Lower lobe of right lung (tissue), 2 donors: ENCODE data around the gene TRRAP. TPM values are rescaled to one million over a fixed set of nuclear protein-coding genes. Genes with fewer than 3 reads are reported as not detected.

ENCODE experiments used
- ATAC-seq, 2 donors: fragments of 200-7000 bp; cut with Tn5 transposase; one replicate each; pipeline ENCODE4 v1.9.1; 2020 to 2022; ENCODE audit warnings: mild to moderate bottlenecking in 2 of 2, moderate library complexity in 2 of 2
- DNase-seq: peaks from one replicate; pipeline ENCODE4 v3.0.0-alpha.2; 2020
- H3K27ac ChIP-seq: fragments of 200-600 bp; one replicate; pipeline ENCODE4 v1.8.0; 2022
- H3K27me3 ChIP-seq: fragments of 200-600 bp; one replicate; pipeline ENCODE4 v1.8.0; 2022; ENCODE audit warnings: low read depth
- H3K36me3 ChIP-seq: fragments of 200-600 bp; one replicate; pipeline ENCODE4 v1.8.0; 2022; ENCODE audit warnings: mild to moderate bottlenecking
- H3K4me1 ChIP-seq: fragments of 200-600 bp; one replicate; pipeline ENCODE4 v1.8.0; 2022
- H3K4me3 ChIP-seq: fragments of 200-600 bp; one replicate; pipeline ENCODE4 v1.8.0; 2022; ENCODE audit warnings: mild to moderate bottlenecking
- H3K9me3 ChIP-seq: fragments of 200-600 bp; one replicate; pipeline ENCODE4 v1.8.0; 2022
- CTCF ChIP-seq: fragments of 200-600 bp; IDR thresholded peaks from one replicate; pipeline ENCODE4 v1.8.0; 2022; ENCODE audit warnings: antibody characterized with exemption, mild to moderate bottlenecking
- intact Hi-C: fragments of 100-400 bp; cut with DNase I; formaldehyde crosslinking; loops from one replicate; pipeline ENCODE4 v1.11.0; 2022
- total RNA-seq: library from RNA; stranded (reverse); fragmentation: NEBNext Ultra II Directional; extraction: Animal tissue kit (Norgen Biotek cat#: 25700); gene quantifications from one replicate; pipeline ENCODE4 v1.2.1, GENCODE V29; 2021
- donor health status: DM: no; HTN: yes; CAD: no; lungs with severe emphysema.

TRRAP gene
- total RNA-seq, 1 donor from 2014 or later: 38.5 TPM

GRCh38 chr7:98907570-98907969 is 29.2 kb downstream of the TRRAP start:
- no peaks in the 10 kb centered on the region for H3K4me1 ChIP-seq
- H3K4me3 ChIP-seq: no peak overlapping the region
- H3K27me3 ChIP-seq: no peaks in the 10 kb centered on the region
- TF ChIP-seq CTCF: no peak
- intact Hi-C loops: no loop called here
- H3K36me3 ChIP-seq: peaks cover 100% of the 10 kb centered on the region
- no peak for DNase-seq
- ATAC-seq: no peak
- H3K27ac ChIP-seq: no peak overlapping the region
- H3K9me3 ChIP-seq: no peaks in the 10 kb centered on the region

- no peaks in the 10 kb centered on the region for H3K9me3 ChIP-seq
- no peak overlapping the region for H3K27ac ChIP-seq
- intact Hi-C loops: no loop called here
- no peak overlapping the region for H3K4me3 ChIP-seq
- TF ChIP-seq CTCF: no peak
- ATAC-seq: no peak
- H3K4me1 ChIP-seq: no peaks in the 10 kb centered on the region
- no peak for DNase-seq
- H3K27me3 ChIP-seq: no peaks in the 10 kb centered on the region
- peaks cover 100% of the 10 kb centered on the region for H3K36me3 ChIP-seq
These were observed 30.3 kb downstream of the TRRAP start for GRCh38 chr7:98908585-98908984.

GRCh38 chr7:98909487-98909886 is 31.2 kb downstream of the TRRAP start:
- Histone ChIP-seq H3K4me1 (no peaks in the 10 kb centered on the region), H3K4me3 (no peak overlapping the region), H3K9me3 (no peaks in the 10 kb centered on the region), H3K36me3 (peaks cover 99% of the 10 kb centered on the region), H3K27me3 (no peaks in the 10 kb centered on the region), H3K27ac (no peak overlapping the region)
- DNase-seq: no peak
- intact Hi-C loops: no loop called here
- ATAC-seq: no peak
- no peak for TF ChIP-seq CTCF

- intact Hi-C loops: no loop called here
These were observed 32.1 kb downstream of the TRRAP start for GRCh38 chr7:98910427-98910826.

GRCh38 chr7:98911916-98912315 is 33.6 kb downstream of the TRRAP start:
- Histone ChIP-seq H3K27ac (no peak overlapping the region), H3K36me3 (peaks cover 99% of the 10 kb centered on the region), H3K4me1 (no peaks in the 10 kb centered on the region), H3K4me3 (no peak overlapping the region), H3K9me3 (no peaks in the 10 kb centered on the region), H3K27me3 (no peaks in the 10 kb centered on the region)
- ATAC-seq (no peak), DNase-seq (no peak)
- intact Hi-C loops: no loop called here
- no peak for TF ChIP-seq CTCF

More at GRCh38 chr7:98910427-98910826, 32.1 kb downstream of the TRRAP start:
- H3K4me1 ChIP-seq: no peaks in the 10 kb centered on the region
- DNase-seq: no peak
- no peak overlapping the region for H3K4me3 ChIP-seq
- no peak for TF ChIP-seq CTCF
- no peak overlapping the region for H3K27ac ChIP-seq
- H3K9me3 ChIP-seq: no peaks in the 10 kb centered on the region
- no peaks in the 10 kb centered on the region for H3K27me3 ChIP-seq
- no peak for ATAC-seq
- H3K36me3 ChIP-seq: peaks cover 99% of the 10 kb centered on the region

- TF ChIP-seq CTCF: no peak
- no peak for ATAC-seq
These were observed 34.7 kb downstream of the TRRAP start for GRCh38 chr7:98913026-98913425.

More at GRCh38 chr7:98913026-98913425, 34.7 kb downstream of the TRRAP start:
- H3K27ac ChIP-seq: no peak overlapping the region
- DNase-seq: no peak
- H3K4me3 ChIP-seq: no peak overlapping the region
- intact Hi-C loops: no loop called here
- H3K36me3 ChIP-seq: peaks cover 99% of the 10 kb centered on the region
- no peaks in the 10 kb centered on the region for H3K9me3 ChIP-seq
- H3K27me3 ChIP-seq: no peaks in the 10 kb centered on the region
- H3K4me1 ChIP-seq: no peaks in the 10 kb centered on the region
